NOMO-1 treated with dmso at 0.1 percent for 144 hours (cell line): Measurements from ENCODE around the gene CFAP251.

Experiments used
- DNase-seq: peaks from one replicate; lab custom pipeline; 2025; ENCODE audit not compliant: unreplicated experiment; lab: John Stamatoyannopoulos, UW

The CFAP251 gene

GRCh38 chr12:121996945-121997612, 78.7 kb downstream of the CFAP251 start:
- DNase-seq, result no peak

GRCh38 chr12:122001466-122002209, 83.2 kb downstream of the CFAP251 start:
- DNase-seq, result no peak

GRCh38 chr12:122003651-122004611, 85.5 kb downstream of the CFAP251 start:
- no peak for DNase-seq

DNA sequence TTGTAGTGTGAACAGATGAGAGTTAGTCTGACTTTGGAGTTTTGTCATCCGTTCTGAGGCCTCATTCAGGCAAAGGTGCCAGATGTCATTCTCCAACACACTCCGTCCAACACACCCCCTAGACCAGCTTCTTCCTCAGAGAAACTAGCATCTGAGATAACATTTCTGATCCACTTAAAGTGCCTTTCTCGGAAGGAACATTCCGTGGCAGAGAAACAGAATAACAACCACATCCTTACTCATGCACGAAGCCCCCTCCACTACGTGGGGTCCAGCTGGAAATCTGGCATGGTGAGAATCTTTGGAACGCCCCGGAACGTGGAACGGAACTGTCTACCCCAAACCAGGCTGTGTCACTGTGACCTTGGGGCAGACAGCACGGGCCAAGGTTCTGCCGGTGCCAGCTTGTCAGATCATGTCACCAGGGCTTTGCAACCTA, 86.3 kb downstream of the CFAP251 start:
- no peak for DNase-seq

- no peak for DNase-seq
These were observed 86.9 kb downstream of the CFAP251 start for GRCh38 chr12:122005252-122005776.

DNA sequence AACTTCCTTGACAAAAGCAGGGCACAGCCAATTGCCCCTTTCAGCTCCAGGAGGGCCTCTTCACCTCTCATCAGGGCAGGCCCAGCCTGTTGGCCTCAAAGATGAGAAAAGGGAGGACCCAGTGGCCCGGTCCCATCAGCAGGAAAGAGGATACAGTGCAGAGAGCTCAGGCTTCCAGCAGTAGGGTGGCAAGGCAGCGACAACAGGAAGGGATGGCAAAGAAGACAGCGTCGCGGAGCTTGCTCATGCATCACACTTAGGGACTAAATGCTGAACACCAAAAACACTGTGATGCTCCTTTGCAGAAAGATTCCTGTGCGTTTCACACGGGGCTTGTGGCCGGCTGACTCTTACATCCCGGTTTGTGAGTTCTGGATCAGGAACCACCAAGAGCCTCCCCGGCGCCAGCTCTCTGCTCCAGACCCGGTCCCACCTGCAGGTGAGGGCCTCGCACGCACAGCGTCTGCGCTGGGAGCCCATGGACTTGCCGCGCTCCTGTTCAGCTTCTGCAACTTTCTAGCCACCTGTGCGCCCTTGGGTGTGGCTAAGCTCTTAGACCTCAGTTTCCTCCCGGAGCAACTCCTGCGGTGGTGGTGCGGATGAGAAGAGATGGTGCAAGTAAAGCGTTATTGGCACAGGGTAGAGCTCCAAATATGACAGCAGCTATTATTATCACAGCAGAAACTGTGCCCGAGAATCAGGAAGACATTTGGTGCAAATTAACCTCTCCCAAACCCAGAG, 88.0 kb downstream of the CFAP251 start:
- DNase-seq, result no peak

- no peak for DNase-seq
These were observed 91.3 kb downstream of the CFAP251 start for GRCh38 chr12:122009741-122010140.

GRCh38 chr12:122012184-122012583, 93.8 kb downstream of the CFAP251 start:
- no peak for DNase-seq

DNA sequence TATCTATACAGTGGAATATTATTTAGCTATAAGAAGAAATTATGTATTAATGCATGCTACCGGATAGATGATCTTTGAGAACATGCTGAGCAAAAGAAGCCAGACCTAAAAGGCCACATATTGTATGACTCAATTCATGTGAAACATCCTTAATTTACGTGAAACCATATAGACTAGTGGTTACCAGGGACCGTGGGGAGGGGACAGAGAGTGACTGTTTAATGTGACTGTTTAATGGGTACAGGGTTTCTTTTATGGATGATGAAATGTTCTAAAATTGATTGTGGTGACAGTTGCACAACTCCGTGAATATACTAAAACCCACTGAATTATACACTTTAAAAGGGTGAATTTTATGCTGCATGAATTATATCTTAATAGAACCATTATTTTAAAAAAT, 94.7 kb downstream of the CFAP251 start:
- peak; percentile 74 for DNase-seq

GRCh38 chr12:122013791-122014590, 95.6 kb downstream of the CFAP251 start:
- DNase-seq, result peak; percentile 67

- DNase-seq, result no peak
These were observed 96.4 kb downstream of the CFAP251 start for GRCh38 chr12:122014781-122015180.

GRCh38 chr12:122018457-122018856, 100.1 kb downstream of the CFAP251 start:
- no peak for DNase-seq

- DNase-seq, result no peak
These were observed 100.5 kb downstream of the CFAP251 start for GRCh38 chr12:122018937-122019336.

DNA sequence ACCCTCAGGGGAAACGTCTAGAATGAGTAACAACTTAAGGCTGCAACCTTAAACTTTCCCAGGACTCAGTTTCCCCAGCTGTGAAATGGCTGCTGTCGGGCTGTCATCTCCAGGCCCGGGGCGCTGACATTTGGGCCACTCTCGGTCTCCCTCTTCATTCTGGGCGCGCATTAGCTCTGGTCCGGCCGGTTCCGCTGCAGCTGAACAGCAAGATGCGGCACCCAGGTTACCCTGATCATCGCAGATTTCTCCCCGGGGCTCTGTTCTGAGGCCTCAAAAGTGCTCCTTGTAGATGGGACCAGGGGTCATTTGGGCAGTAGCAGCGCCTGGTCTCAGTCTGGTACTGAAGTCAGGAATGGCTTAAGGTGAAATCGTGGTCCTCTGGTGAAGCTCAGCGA, 102.4 kb downstream of the CFAP251 start:
- no peak for DNase-seq

GRCh38 chr12:122021193-122021821, 102.9 kb downstream of the CFAP251 start:
- DNase-seq, result no peak

DNA sequence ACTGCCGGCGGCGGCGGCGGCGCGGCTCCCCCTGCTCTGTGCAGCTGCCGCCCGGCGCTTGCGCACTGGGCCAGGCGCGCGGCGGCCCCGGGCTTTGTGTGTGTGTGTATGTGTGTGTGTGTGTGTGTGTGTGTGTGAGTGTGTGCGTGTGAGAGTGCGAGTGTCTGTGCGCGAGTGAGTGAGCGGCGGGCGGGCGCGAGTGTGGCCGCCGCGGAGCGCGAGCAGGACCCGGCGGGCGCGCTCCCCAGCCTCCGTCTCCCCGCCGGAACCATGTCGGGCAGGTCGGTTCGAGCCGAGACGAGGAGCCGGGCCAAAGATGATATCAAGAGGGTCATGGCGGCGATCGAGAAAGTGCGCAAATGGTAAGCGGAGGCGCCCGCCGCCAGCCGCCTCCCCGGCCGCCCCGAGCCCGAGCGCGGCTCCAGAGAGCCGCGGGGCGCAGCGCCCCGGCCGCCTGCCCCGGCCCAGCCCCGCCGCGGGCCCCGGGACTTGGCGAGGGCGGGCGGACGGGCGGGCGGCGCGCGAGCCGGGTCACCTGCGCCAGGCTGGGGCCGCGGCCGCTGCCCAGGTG, 103.5 kb downstream of the CFAP251 start, which contains the start of gene BCL7A:
BCL7A (plus strand) TSS at position 63 of the 571 bp plus-strand sequence; CDS start at position 271, 208 bp downstream.
- peak; percentile 34 for DNase-seq

- no peak for DNase-seq
These were observed 104.3 kb downstream of the CFAP251 start for GRCh38 chr12:122022393-122023338.
